ENCODE data around the gene PCNT.
"Not testable (repeated sequence)": the region's sequence is repeated elsewhere in the genome, so short reads cannot be mapped to it uniquely, and the experiment has no call there.

Gene PCNT

GRCh38 chr21:46439906-46440305 lies 116.0 kb downstream of the PCNT start:
- TF ChIP-seq CTCF (IDR thresholded peaks at IDR 0.05; ENCODE audit: extremely low read depth, missing control alignments): no peak
- no peak for DNase-seq (ENCODE audit: low spot score)

- no peak for TF ChIP-seq CTCF (IDR thresholded peaks at IDR 0.05; ENCODE audit: extremely low read depth, missing control alignments)
- no peak for DNase-seq (ENCODE audit: low spot score)
Measured at GRCh38 chr21:46441331-46441730, 117.4 kb downstream of the PCNT start.

- TF ChIP-seq CTCF (IDR thresholded peaks at IDR 0.05; ENCODE audit: extremely low read depth, missing control alignments): no peak
- no peak for DNase-seq (ENCODE audit: low spot score)
Measured at GRCh38 chr21:46441961-46442498, 118.1 kb downstream of the PCNT start.

GRCh38 chr21:46442938-46443337 lies 119.0 kb downstream of the PCNT start:
- no peak for DNase-seq (ENCODE audit: low spot score)
- TF ChIP-seq CTCF (IDR thresholded peaks at IDR 0.05; ENCODE audit: extremely low read depth, missing control alignments): no peak

- no peak for DNase-seq (ENCODE audit: low spot score)
Measured at GRCh38 chr21:46443910-46444309, 120.0 kb downstream of the PCNT start.

GRCh38 chr21:46448108-46448507 lies 124.2 kb downstream of the PCNT start:
- DNase-seq (ENCODE audit: low spot score): no peak
- TF ChIP-seq CTCF (IDR thresholded peaks at IDR 0.05; ENCODE audit: extremely low read depth, missing control alignments): no peak

More at GRCh38 chr21:46443910-46444309, 120.0 kb downstream of the PCNT start:
- TF ChIP-seq CTCF (IDR thresholded peaks at IDR 0.05; ENCODE audit: extremely low read depth, missing control alignments): no peak

- DNase-seq (ENCODE audit: low spot score): not testable (repeated sequence)
Measured at GRCh38 chr21:46448855-46449254, 124.9 kb downstream of the PCNT start.

GRCh38 chr21:46452710-46453109 lies 128.8 kb downstream of the PCNT start:
- no peak for DNase-seq (ENCODE audit: low spot score)
- TF ChIP-seq CTCF (IDR thresholded peaks at IDR 0.05; ENCODE audit: extremely low read depth, missing control alignments): no peak

All from GM20000 (cell line).